MM.1S (cell line): ENCODE measurements around the gene UTP20.

Experiments
- CTCF ChIP-seq: fragments of 300-600 bp; sonication (generic); IDR thresholded peaks from 2 replicates; pipeline ENCODE4 v1.5.1; 2016; ENCODE audit warnings: antibody characterized with exemption, low read length, mixed read lengths
- EZH2 ChIP-seq: fragments of 300-600 bp; sonication (generic); optimal IDR thresholded peaks from 2 replicates; pipeline ENCODE3; 2017; ENCODE audit warnings: low read depth, mild to moderate bottlenecking, antibody characterized with exemption, low read length, mixed read lengths
- EZH2phosphoT487 ChIP-seq: fragments of 300-600 bp; sonication (generic); IDR thresholded peaks from 2 replicates; pipeline ENCODE4 v1.6.1; 2018; ENCODE audit warnings: antibody characterized with exemption, low read length

GRCh38 chr12:101407049-101407435 lies 127.1 kb downstream of the UTP20 start:
- TF ChIP-seq CTCF (no peak), EZH2 (no peak), EZH2phosphoT487 (no peak)
